ENCODE measurements around the gene SGK1.
"Not testable (repeated sequence)": the region's sequence is repeated elsewhere in the genome, so short reads cannot be mapped to it uniquely, and the experiment has no call there.

The SGK1 gene

GRCh38 chr6:134318236-134318973 lies 493 bp upstream of the SGK1 start:
- Mint-ChIP-seq H3K27me3 (peaks cover 19% of the 10 kb centered on the region), H3K27ac (no peak overlapping the region), H3K4me1 (peaks cover 32% of the 10 kb centered on the region), H3K9me3 (peaks cover 7 to 8% of the 10 kb centered on the region in 2 donors), H3K4me3 (peak overlapping the region; percentile 84 to 89)
- DNase-seq (no peak), ATAC-seq (no peak)

- Mint-ChIP-seq H3K4me3 (peak overlapping the region; percentile 84 to 89), H3K9me3 (peaks cover 7 to 8% of the 10 kb centered on the region in 2 donors), H3K27me3 (peaks cover 19% of the 10 kb centered on the region), H3K27ac (no peak overlapping the region), H3K4me1 (peaks cover 38% of the 10 kb centered on the region)
- ATAC-seq: peak; percentile 37
- DNase-seq: no peak
Measured at GRCh38 chr6:134316733-134317431, 1.0 kb downstream of the SGK1 start.

GRCh38 chr6:134315974-134316441 lies 1.9 kb downstream of the SGK1 start:
- Mint-ChIP-seq H3K9me3 (peaks cover 7 to 8% of the 10 kb centered on the region in 2 donors), H3K4me1 (peaks cover 38% of the 10 kb centered on the region), H3K27ac (no peak overlapping the region), H3K27me3 (peaks cover 19% of the 10 kb centered on the region), H3K4me3 (peak overlapping the region; percentile 24 to 49)
- ATAC-seq: peak; percentile 57
- DNase-seq: no peak

- Mint-ChIP-seq H3K4me1 (peaks cover 39% of the 10 kb centered on the region), H3K4me3 (no peak overlapping the region), H3K27me3 (peaks cover 19% of the 10 kb centered on the region), H3K27ac (no peak overlapping the region), H3K9me3 (peaks cover 7 to 8% of the 10 kb centered on the region in 2 donors)
- no peak for ATAC-seq
- DNase-seq: no peak
Measured at GRCh38 chr6:134315189-134315588, 2.7 kb downstream of the SGK1 start.

- Mint-ChIP-seq H3K4me3 (no peak overlapping the region), H3K27me3 (peaks cover 19% of the 10 kb centered on the region), H3K9me3 (no peaks in the 10 kb centered on the region), H3K4me1 (peaks cover 44% of the 10 kb centered on the region), H3K27ac (peak overlapping the region in 1 of 2 donors; percentile 48)
- ATAC-seq (no peak), DNase-seq (no peak)
Measured at GRCh38 chr6:134314006-134314821, 3.7 kb downstream of the SGK1 start.

- Mint-ChIP-seq H3K27ac (no peak overlapping the region), H3K9me3 (no peaks in the 10 kb centered on the region), H3K4me3 (no peak overlapping the region), H3K27me3 (peaks cover 6% of the 10 kb centered on the region), H3K4me1 (peaks cover 35% of the 10 kb centered on the region)
- DNase-seq (no peak), ATAC-seq (no peak)
Measured at GRCh38 chr6:134312038-134312660, 5.8 kb downstream of the SGK1 start.

- peak overlapping the region in 1 of 2 donors; percentile 57 for H3K27ac Mint-ChIP-seq
- H3K4me1 Mint-ChIP-seq: peaks cover 24% of the 10 kb centered on the region
- H3K9me3 Mint-ChIP-seq: no peaks in the 10 kb centered on the region
- no peaks in the 10 kb centered on the region for H3K27me3 Mint-ChIP-seq
- DNase-seq (no peak), ATAC-seq (no peak)
- no peak overlapping the region for H3K4me3 Mint-ChIP-seq
Measured at GRCh38 chr6:134310817-134311216, 7.1 kb downstream of the SGK1 start.

- Mint-ChIP-seq H3K9me3 (no peaks in the 10 kb centered on the region), H3K27ac (no peak overlapping the region), H3K4me1 (peaks cover 24% of the 10 kb centered on the region), H3K4me3 (no peak overlapping the region), H3K27me3 (no peaks in the 10 kb centered on the region)
- DNase-seq: no peak
- no peak for ATAC-seq
Measured at GRCh38 chr6:134309983-134310605, 7.8 kb downstream of the SGK1 start.

GRCh38 chr6:134309227-134309626 lies 8.7 kb downstream of the SGK1 start:
- no peak overlapping the region for H3K4me3 Mint-ChIP-seq
- no peaks in the 10 kb centered on the region for H3K27me3 Mint-ChIP-seq
- ATAC-seq (no peak), DNase-seq (no peak)
- no peaks in the 10 kb centered on the region for H3K9me3 Mint-ChIP-seq
- peaks cover 30% of the 10 kb centered on the region for H3K4me1 Mint-ChIP-seq
- no peak overlapping the region for H3K27ac Mint-ChIP-seq

- Mint-ChIP-seq H3K27ac (no peak overlapping the region), H3K4me1 (peaks cover 35% of the 10 kb centered on the region), H3K27me3 (no peaks in the 10 kb centered on the region), H3K9me3 (no peaks in the 10 kb centered on the region), H3K4me3 (no peak overlapping the region)
- no peak for ATAC-seq
- no peak for DNase-seq
Measured at GRCh38 chr6:134308800-134309199, 9.1 kb downstream of the SGK1 start.

- Mint-ChIP-seq H3K27me3 (no peaks in the 10 kb centered on the region), H3K9me3 (no peaks in the 10 kb centered on the region), H3K4me1 (peaks cover 28% of the 10 kb centered on the region), H3K4me3 (no peak overlapping the region), H3K27ac (peak overlapping the region in 1 of 2 donors; percentile 37)
- ATAC-seq (no peak), DNase-seq (no peak)
Measured at GRCh38 chr6:134307870-134308269, 10.0 kb downstream of the SGK1 start.

- no peak overlapping the region for H3K27ac Mint-ChIP-seq
- no peak for ATAC-seq
Measured at GRCh38 chr6:134307075-134307474, 10.8 kb downstream of the SGK1 start.

GRCh38 chr6:134304381-134304780 lies 13.5 kb downstream of the SGK1 start:
- not testable (repeated sequence) for H3K4me3 Mint-ChIP-seq, H3K27me3 Mint-ChIP-seq, H3K27ac Mint-ChIP-seq, ATAC-seq, DNase-seq, H3K9me3 Mint-ChIP-seq
- H3K4me1 Mint-ChIP-seq: peaks cover 43% of the 10 kb centered on the region

More at GRCh38 chr6:134307075-134307474, 10.8 kb downstream of the SGK1 start:
- Mint-ChIP-seq H3K4me3 (no peak overlapping the region), H3K27me3 (no peaks in the 10 kb centered on the region), H3K9me3 (no peaks in the 10 kb centered on the region), H3K4me1 (peaks cover 31% of the 10 kb centered on the region)
- no peak for DNase-seq

GRCh38 chr6:134303891-134304290 lies 14.0 kb downstream of the SGK1 start:
- no peak overlapping the region for H3K27ac Mint-ChIP-seq
- DNase-seq (no peak), ATAC-seq (no peak)
- no peaks in the 10 kb centered on the region for H3K27me3 Mint-ChIP-seq
- H3K4me1 Mint-ChIP-seq: peaks cover 43% of the 10 kb centered on the region
- H3K9me3 Mint-ChIP-seq: no peaks in the 10 kb centered on the region
- H3K4me3 Mint-ChIP-seq: no peak overlapping the region

GRCh38 chr6:134299236-134299635 lies 18.7 kb downstream of the SGK1 start:
- Mint-ChIP-seq H3K27ac (no peak overlapping the region), H3K4me3 (no peak overlapping the region)

More at GRCh38 chr6:134299236-134299635, 18.7 kb downstream of the SGK1 start:
- ATAC-seq: no peak
- Mint-ChIP-seq H3K9me3 (no peaks in the 10 kb centered on the region), H3K4me1 (peaks cover 43% of the 10 kb centered on the region), H3K27me3 (no peaks in the 10 kb centered on the region)
- DNase-seq: no peak
